HepG2 (cell line): Measurements from ENCODE around the gene ZBP1. TPM values are rescaled to one million over a fixed set of nuclear protein-coding genes. Genes with fewer than 3 reads are reported as not detected.
A peak's percentile ranks its signal among the peaks of the same experiment; 100 is the strongest.

Source experiments
- ATAC-seq: fragments of 200-7000 bp; cut with Tn5 transposase; 3 replicates; pipeline ENCODE4 v1.9.1; 2020; ENCODE audit warnings: mild to moderate bottlenecking, moderate library complexity
- BruUV-seq: library from RNA; stranded (reverse); fragments of 400-500 nt; replicated peaks from 2 replicates; lab custom pipeline; 2021; lab: Mats Ljungman, UMichigan
- CTCF ChIA-PET: fragments of 300-600 bp; formaldehyde crosslinking; extraction: SDS; loops from one replicate; lab custom pipeline; 2021; ENCODE audit warnings: low total read pairs, inconsistent platforms, low intra/inter-chr PET ratio; lab: Yijun Ruan, JAX
- POLR2A ChIA-PET: fragments of 350-600 bp; sonication (Branson Sonifier 250); formaldehyde crosslinking; loops from one replicate; lab custom pipeline; 2020; ENCODE audit warnings: antibody characterized with exemption, inconsistent platforms; lab: Yijun Ruan, JAX
- DNase-seq: peaks from one replicate; pipeline ENCODE4 v3.0.0-alpha.2; 2015; ENCODE audit warnings: low spot score
- FAIRE-seq: peaks from 3 replicates; lab custom pipeline; 2011; peaks lifted over from hg19 to GRCh38; lab: Jason Lieb, UNC
- H2AFZ ChIP-seq: one replicate; pipeline ENCODE4 v1.6.1; 2011; ENCODE audit warnings: low read length, inconsistent platforms
- H3K27ac ChIP-seq: fragments of 300-600 bp; 3 replicates; pipeline ENCODE4 v1.8.0; 2011; ENCODE audit warnings: mixed run types, mild to moderate bottlenecking, mixed read lengths, low read length, inconsistent platforms; ENCODE audit not compliant: insufficient read depth; ENCODE audit errors: extremely low read length
- H3K27me3 ChIP-seq, 2 experiments: fragments of 200-600 bp in 1 of 2; 2 replicates in 1 of 2; 3 replicates in 1 of 2; pipeline versions ENCODE4 v1.6.0 to v1.8.0; 2011; ENCODE audit warnings: low read length in 2 of 2, mild to moderate bottlenecking in 2 of 2, moderate library complexity in 2 of 2, inconsistent platforms in 1 of 2; ENCODE audit not compliant: insufficient read depth in 2 of 2, control insufficient read depth in 1 of 2
- H3K36me3 ChIP-seq, 2 experiments: fragments of 200-600 bp in 1 of 2; replicated peaks in 1 of 2; 2 replicates in 1 of 2; 3 replicates in 1 of 2; pipeline versions ENCODE4 v1.5.1 to v1.8.0; 2011; ENCODE audit warnings: low read length in 2 of 2, inconsistent platforms in 1 of 2; ENCODE audit not compliant: insufficient read depth in 2 of 2, control insufficient read depth in 1 of 2
- H3K4me1 ChIP-seq: 2 replicates; pipeline ENCODE4 v1.5.1; 2012; ENCODE audit warnings: low read length, inconsistent platforms; ENCODE audit not compliant: insufficient read depth
- H3K4me2 ChIP-seq: 2 replicates; pipeline ENCODE4 v1.6.0; 2011; ENCODE audit warnings: low read depth, low read length, inconsistent platforms
- H3K4me3 ChIP-seq, 3 experiments: fragments of 200-600 bp in 1 of 3; sonication (generic), shearing (Covaris generic) in 1 of 3; replicated peaks in 1 of 3; 2 replicates each; pipeline ENCODE4 v1.5.1; 2011 to 2016; ENCODE audit warnings: low read length in 3 of 3, inconsistent platforms in 2 of 3, low read depth in 2 of 3, mild to moderate bottlenecking in 2 of 3, control low read depth in 1 of 3, mixed read lengths in 1 of 3; ENCODE audit not compliant: insufficient read depth in 1 of 3
- H3K79me2 ChIP-seq: one replicate; pipeline ENCODE4 v1.6.1; 2011; ENCODE audit warnings: low read length, inconsistent platforms; ENCODE audit not compliant: insufficient read depth
- H3K9ac ChIP-seq: 2 replicates; pipeline ENCODE4 v1.6.0; 2011; ENCODE audit warnings: mild to moderate bottlenecking, low read depth, low read length, inconsistent platforms; ENCODE audit not compliant: insufficient read depth
- H3K9me3 ChIP-seq: 2 replicates; pipeline ENCODE4 v1.5.1; 2012; ENCODE audit warnings: mild to moderate bottlenecking, low read length
- H4K20me1 ChIP-seq: 2 replicates; pipeline ENCODE4 v1.6.0; 2011; ENCODE audit warnings: inconsistent platforms, mild to moderate bottlenecking, low read length, moderate library complexity; ENCODE audit not compliant: insufficient read depth
- ATF7 ChIP-seq, 2 experiments: fragments of 450-650 bp in 1 of 2; sonication (generic) in 1 of 2; formaldehyde crosslinking in 1 of 2; IDR thresholded peaks; 2 replicates each; pipeline versions ENCODE4 v1.4.0 to v1.6.1; 2016 to 2020; ENCODE audit warnings: antibody characterized with exemption in 1 of 2, mild to moderate bottlenecking in 1 of 2, missing genetic modification reagents in 1 of 2
- BRD4 ChIP-seq: sonication (generic); formaldehyde crosslinking; IDR thresholded peaks from 2 replicates; pipeline ENCODE4 v1.4.0; 2020; ENCODE audit warnings: missing genetic modification reagents
- MAFK ChIP-seq, 2 experiments: IDR thresholded peaks in 1 of 2; conservative IDR thresholded peaks in 1 of 2; 2 replicates each; pipeline ENCODE4 v1.6.1; 2011; ENCODE audit warnings: improper control_type of control experiment in 2 of 2, low read length in 2 of 2
- RFXANK ChIP-seq: IDR thresholded peaks from 2 replicates; pipeline ENCODE4 v1.6.1; 2016
- ZNF652 ChIP-seq: IDR thresholded peaks from 2 replicates; pipeline ENCODE4 v1.6.1; 2016; ENCODE audit warnings: low read depth, borderline replicate concordance
- WGBS: methylation state at CpG from one replicate; pipeline ENCODE4 v1.1.6; 2017; ENCODE audit warnings: low lambda C conversion rate; 5-methylcytosine and 5-hydroxymethylcytosine counted together
- in situ Hi-C: cut with HindIII; loops from 2 replicates; pipeline ENCODE4 v1.10.0; 2017; ENCODE audit warnings: low pct_unique_long_range_greater_than_20kb; ENCODE audit not compliant: extremely low pct_ligation_motif_present
- intact Hi-C: fragments of 100-400 bp; cut with micrococcal nuclease; formaldehyde crosslinking; loops from one replicate; pipeline ENCODE4 v1.10.0; 2022; ENCODE audit not compliant: unreplicated experiment
- polyA plus RNA-seq, 8 experiments: library from polyadenylated mRNA; depleted of rRNA in 3 of 8; stranded (reverse) in 7 of 8; unstranded in 1 of 8; fragments of >200 nt; fragmentation: Illumina TruSeq in 4 of 8; extraction: Trizol in 4 of 8; gene quantifications; 2 replicates each; pipeline versions ENCODE4 v1.2.1 to v1.2.3, GENCODE V29; 2011 to 2016; ENCODE audit warnings: low read depth in 4 of 8, missing spikeins in 1 of 8, mixed read lengths in 1 of 8; ENCODE audit not compliant: insufficient read depth in 1 of 8
- total RNA-seq, 5 experiments: library from RNA; depleted of rRNA; stranded (reverse); fragments of >200 nt; fragmentation: Illumina TruSeq; extraction: Trizol; gene quantifications; 2 replicates each; pipeline ENCODE4 v1.2.3, GENCODE V29; 2016; ENCODE audit warnings: low read depth in 1 of 5
- TF ChIP-seq, protein P1 (sequence below): sonication (generic); formaldehyde crosslinking; IDR thresholded peaks from 2 replicates; pipeline ENCODE4 v1.8.0; 2022; ENCODE audit warnings: mild to moderate bottlenecking, missing genetic modification reagents, moderate library complexity
- TF ChIP-seq, protein P2 (sequence below): sonication (generic); formaldehyde crosslinking; IDR thresholded peaks from 2 replicates; pipeline ENCODE4 v1.4.0; 2020; ENCODE audit warnings: mild to moderate bottlenecking, missing genetic modification reagents

Gene ZBP1
- total and polyA plus RNA-seq, 2 of the 13 experiments (the other 11 are each of a cell fraction or from before 2014, with no cell fraction given) = not detected

DNA sequence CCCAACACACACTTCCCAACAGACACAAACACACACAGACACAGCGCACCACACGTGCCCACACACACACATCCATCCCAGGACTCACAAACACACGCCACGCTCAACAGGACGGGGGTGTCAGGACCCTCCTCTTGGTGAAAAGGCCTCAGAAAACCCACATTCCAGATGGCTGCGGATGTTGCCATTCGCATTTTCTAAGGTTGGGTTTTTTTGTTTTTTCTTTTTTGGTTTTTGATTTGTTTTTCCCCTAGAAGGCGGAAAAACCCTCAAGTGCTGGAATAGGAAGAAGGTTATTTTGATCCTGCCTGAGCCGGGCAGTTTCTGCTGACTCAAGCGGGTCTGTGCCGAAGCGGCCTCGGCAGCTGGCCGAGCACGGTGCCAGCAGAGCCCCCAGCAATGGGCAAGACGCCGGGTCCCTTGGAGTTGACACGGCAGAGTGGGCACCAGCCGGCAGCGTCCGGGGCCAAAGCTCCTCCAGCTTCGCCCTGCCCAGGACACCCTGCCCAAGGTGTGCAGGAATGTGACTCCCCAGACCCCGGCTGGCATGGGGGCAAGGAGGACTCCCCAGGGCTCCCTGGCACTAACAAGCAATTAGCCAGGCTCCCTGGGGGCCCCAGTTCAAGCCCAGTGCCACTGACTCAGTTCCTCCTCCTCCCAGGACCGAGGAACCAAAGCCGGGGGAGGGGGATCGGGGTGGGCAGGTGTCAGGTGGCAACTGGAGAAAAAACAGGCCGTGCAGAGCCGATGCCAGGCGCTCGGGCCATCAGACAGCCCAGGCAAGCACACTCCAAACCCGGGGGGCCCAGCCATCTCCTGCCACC lies 40.9 kb upstream of the ZBP1 start:
- no peaks in the 10 kb centered on the region for H4K20me1 ChIP-seq
- no peaks in the 10 kb centered on the region for H3K79me2 ChIP-seq
- H3K4me1 ChIP-seq = peaks cover 13% of the 10 kb centered on the region
- peaks cover 30 to 99% of the 10 kb centered on the region in 2 experiments for H3K27me3 ChIP-seq
- no peaks in the 10 kb centered on the region for H3K9me3 ChIP-seq
- intact Hi-C loops = no loop called here
- in situ Hi-C loops = no loop called here
- DNase-seq (no peak), FAIRE-seq (no peak), ATAC-seq (no peak)
- no peak overlapping the region for H2AFZ ChIP-seq
- POLR2A ChIA-PET = no interaction called here
- BruUV-seq = no TSS peak
- no peak overlapping the region for H3K27ac ChIP-seq
- H3K9ac ChIP-seq = no peak overlapping the region
- CTCF ChIA-PET = no interaction called here
- H3K4me3 ChIP-seq = no peak overlapping the region
- WGBS = 31% methylated on average over 23 of the region's 31 CpGs
- H3K4me2 ChIP-seq = no peak overlapping the region
- TF ChIP-seq ZNF652 (CRISPR knock-in tag) = no peak
- TF ChIP-seq, protein P1, sequence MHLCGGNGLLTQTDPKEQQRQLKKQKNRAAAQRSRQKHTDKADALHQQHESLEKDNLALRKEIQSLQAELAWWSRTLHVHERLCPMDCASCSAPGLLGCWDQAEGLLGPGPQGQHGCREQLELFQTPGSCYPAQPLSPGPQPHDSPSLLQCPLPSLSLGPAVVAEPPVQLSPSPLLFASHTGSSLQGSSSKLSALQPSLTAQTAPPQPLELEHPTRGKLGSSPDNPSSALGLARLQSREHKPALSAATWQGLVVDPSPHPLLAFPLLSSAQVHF (CRISPR knock-in tag) = no peak
- no peak for TF ChIP-seq ATF7 (IDR thresholded peaks at IDR 0.05)
- TF ChIP-seq ATF7 (CRISPR knock-in tag; IDR thresholded peaks at IDR 0.05) = no peak
- no peak for TF ChIP-seq RFXANK
- TF ChIP-seq, protein P2, sequence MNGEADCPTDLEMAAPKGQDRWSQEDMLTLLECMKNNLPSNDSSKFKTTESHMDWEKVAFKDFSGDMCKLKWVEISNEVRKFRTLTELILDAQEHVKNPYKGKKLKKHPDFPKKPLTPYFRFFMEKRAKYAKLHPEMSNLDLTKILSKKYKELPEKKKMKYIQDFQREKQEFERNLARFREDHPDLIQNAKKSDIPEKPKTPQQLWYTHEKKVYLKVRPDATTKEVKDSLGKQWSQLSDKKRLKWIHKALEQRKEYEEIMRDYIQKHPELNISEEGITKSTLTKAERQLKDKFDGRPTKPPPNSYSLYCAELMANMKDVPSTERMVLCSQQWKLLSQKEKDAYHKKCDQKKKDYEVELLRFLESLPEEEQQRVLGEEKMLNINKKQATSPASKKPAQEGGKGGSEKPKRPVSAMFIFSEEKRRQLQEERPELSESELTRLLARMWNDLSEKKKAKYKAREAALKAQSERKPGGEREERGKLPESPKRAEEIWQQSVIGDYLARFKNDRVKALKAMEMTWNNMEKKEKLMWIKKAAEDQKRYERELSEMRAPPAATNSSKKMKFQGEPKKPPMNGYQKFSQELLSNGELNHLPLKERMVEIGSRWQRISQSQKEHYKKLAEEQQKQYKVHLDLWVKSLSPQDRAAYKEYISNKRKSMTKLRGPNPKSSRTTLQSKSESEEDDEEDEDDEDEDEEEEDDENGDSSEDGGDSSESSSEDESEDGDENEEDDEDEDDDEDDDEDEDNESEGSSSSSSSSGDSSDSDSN = no peak
- TF ChIP-seq BRD4 (CRISPR knock-in tag) = no peak
- TF ChIP-seq MAFK (conservative IDR thresholded peaks at IDR 0.05 in 1 of 2, IDR thresholded peaks at IDR 0.05 in 1 of 2; ENCODE audit: low read length in 2 of 2) = peak in 1 of 2 experiments; percentile 29; a peak in 2 of 4 replicates
- no peaks in the 10 kb centered on the region for H3K36me3 ChIP-seq
